ENCODE measurements around the gene SOCS6. TPM values are rescaled to one million over a fixed set of nuclear protein-coding genes. Genes with fewer than 3 reads are reported as not detected.

SOCS6 gene
- total and polyA plus RNA-seq, 2 donors (not counting 3 experiments of a cell fraction or from before 2014, with no cell fraction given), result 8.6 to 15.0 TPM

DNA sequence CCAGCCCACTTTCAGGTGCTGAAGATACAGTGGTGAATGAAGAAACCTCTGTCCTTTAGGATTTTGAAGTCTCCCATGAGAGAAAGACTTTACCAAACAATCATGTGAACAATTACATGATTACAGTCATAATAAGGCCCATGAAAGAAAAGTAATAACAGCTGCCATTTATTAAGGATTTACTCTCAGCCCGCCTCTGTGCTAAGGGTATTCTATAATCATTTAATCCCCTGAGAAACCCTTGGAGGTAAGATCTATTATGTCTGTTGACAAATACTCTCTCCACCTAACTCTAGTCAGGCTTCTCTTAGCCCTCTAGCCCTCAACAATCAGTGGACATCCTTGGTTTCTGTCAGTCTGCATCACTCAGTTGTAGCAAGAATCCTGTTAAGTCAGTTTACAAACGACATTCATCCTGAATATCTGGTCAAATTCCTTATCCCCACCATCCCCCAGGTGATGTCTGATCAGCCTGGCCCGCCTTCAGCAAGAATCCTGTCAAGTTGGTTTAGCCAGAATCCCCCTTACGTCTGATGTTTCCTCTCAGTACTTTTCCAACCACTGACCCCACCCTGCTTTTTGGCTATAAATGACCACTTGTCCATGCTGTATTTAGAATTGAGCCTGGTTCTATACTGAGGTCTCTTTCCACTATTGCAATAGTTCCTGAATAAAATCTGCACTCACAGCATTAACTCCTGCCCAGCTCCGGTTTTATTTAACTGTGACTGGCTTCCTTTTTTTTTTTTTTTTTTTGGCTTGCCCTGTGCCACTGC lies 12.2 kb upstream of the SOCS6 start:
- Histone ChIP-seq H4K20me1 (replicated peaks; ENCODE audit: control insufficient read depth, extremely low read depth, insufficient read depth, low read length) (no peaks in the 10 kb centered on the region), H3K9me3 (replicated peaks; ENCODE audit: control insufficient read depth, insufficient read depth, low read length) (peaks cover 2% of the 10 kb centered on the region), H3K4me3 (replicated peaks in 1 of 3; ENCODE audit: insufficient read depth in 1 of 3, low read depth in 1 of 3, low read length in 3 of 3) (no peak overlapping the region), H2AFZ (ENCODE audit: low read depth, low read length) (no peak overlapping the region), H3K4me1 (ENCODE audit: control insufficient read depth, extremely low read depth, insufficient read depth, low read length) (no peaks in the 10 kb centered on the region), H3K9me1 (replicated peaks; ENCODE audit: control insufficient read depth, extremely low read depth, insufficient read depth, low read length) (no peaks in the 10 kb centered on the region), H3K79me2 (ENCODE audit: control insufficient read depth, insufficient read depth, low read length) (no peaks in the 10 kb centered on the region), H3K9ac (replicated peaks; ENCODE audit: extremely low read depth, insufficient read depth, low read length) (no peak overlapping the region), H3K27me3 (ENCODE audit: control insufficient read depth in 2 of 2, insufficient read depth in 2 of 2, low read length in 2 of 2) (no peaks in the 10 kb centered on the region), H3K4me2 (ENCODE audit: insufficient read depth, low read length) (no peak overlapping the region), H3K36me3 (ENCODE audit: control insufficient read depth in 2 of 2, extremely low read depth in 1 of 2, insufficient read depth in 2 of 2, low read length in 2 of 2) (no peaks in the 10 kb centered on the region), H3K27ac (ENCODE audit: insufficient read depth, low read depth, low read length) (no peak overlapping the region)
- CTCF ChIA-PET, result interaction anchor here (0.6 kb wide), 1 partner anchor 22 kb away, joined by 3 read pairs; no protein-coding TSS in a partner anchor
- TF ChIP-seq MYC (IDR thresholded peaks at IDR 0.05; ENCODE audit: low read depth, low read length) (no peak), POLR2AphosphoS5 (IDR thresholded peaks at IDR 0.05; ENCODE audit: insufficient read depth, low read depth, low read length) (no peak), FOS (IDR thresholded peaks at IDR 0.05; ENCODE audit: borderline replicate concordance, insufficient read depth, low read length) (no peak), JUN (IDR thresholded peaks at IDR 0.05; ENCODE audit: borderline replicate concordance, insufficient read depth, insufficient read length, low read depth) (no peak), EZH2 (IDR thresholded peaks at IDR 0.05; ENCODE audit: borderline replicate concordance, low read depth, low read length, severe bottlenecking) (no peak)
- TF ChIP-seq, protein P1, sequence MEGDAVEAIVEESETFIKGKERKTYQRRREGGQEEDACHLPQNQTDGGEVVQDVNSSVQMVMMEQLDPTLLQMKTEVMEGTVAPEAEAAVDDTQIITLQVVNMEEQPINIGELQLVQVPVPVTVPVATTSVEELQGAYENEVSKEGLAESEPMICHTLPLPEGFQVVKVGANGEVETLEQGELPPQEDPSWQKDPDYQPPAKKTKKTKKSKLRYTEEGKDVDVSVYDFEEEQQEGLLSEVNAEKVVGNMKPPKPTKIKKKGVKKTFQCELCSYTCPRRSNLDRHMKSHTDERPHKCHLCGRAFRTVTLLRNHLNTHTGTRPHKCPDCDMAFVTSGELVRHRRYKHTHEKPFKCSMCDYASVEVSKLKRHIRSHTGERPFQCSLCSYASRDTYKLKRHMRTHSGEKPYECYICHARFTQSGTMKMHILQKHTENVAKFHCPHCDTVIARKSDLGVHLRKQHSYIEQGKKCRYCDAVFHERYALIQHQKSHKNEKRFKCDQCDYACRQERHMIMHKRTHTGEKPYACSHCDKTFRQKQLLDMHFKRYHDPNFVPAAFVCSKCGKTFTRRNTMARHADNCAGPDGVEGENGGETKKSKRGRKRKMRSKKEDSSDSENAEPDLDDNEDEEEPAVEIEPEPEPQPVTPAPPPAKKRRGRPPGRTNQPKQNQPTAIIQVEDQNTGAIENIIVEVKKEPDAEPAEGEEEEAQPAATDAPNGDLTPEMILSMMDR (IDR thresholded peaks at IDR 0.05; ENCODE audit: extremely low read depth in 1 of 2, insufficient read depth in 1 of 2, low read depth in 1 of 2, low read length in 2 of 2), result no peak
- TF ChIP-seq, protein P2, sequence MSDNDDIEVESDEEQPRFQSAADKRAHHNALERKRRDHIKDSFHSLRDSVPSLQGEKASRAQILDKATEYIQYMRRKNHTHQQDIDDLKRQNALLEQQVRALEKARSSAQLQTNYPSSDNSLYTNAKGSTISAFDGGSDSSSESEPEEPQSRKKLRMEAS (IDR thresholded peaks at IDR 0.05; ENCODE audit: insufficient read depth, insufficient read length), result no peak
- dilution Hi-C loops (cut with MboI; ENCODE audit: extremely low pct_ligation_motif_present, low sequenced_read_pairs) (no loop called here), intact Hi-C loops (cut with micrococcal nuclease) (no loop called here)
- DNase-seq (ENCODE audit: low read depth, low spot score) (no peak), FAIRE-seq (no peak)
- BruUV-seq (replicated peaks), result no TSS peak
- POLR2A ChIA-PET, result no interaction called here

All from endothelial cell of umbilical vein (primary cell).